Gastroesophageal sphincter (tissue), 4 donors: ENCODE data around the gene WDR90. TPM values are rescaled to one million over a fixed set of nuclear protein-coding genes. Genes with fewer than 3 reads are reported as not detected.
A peak's percentile ranks its signal among the peaks of the same experiment; 100 is the strongest.
"Not testable (repeated sequence)": the region's sequence is repeated elsewhere in the genome, so short reads cannot be mapped to it uniquely, and the experiment has no call there.

ENCODE experiments used
- ATAC-seq: fragments of 150-250 bp; one replicate; pipeline ENCODE4 v1.9.1; 2016; ENCODE audit warnings: mild to moderate bottlenecking, moderate library complexity
- H3K27ac ChIP-seq, 4 donors: fragments of 200-600 bp; sonication (generic) in 3 of 4; 1 replicate in 3 of 4; 2 replicates in 1 of 4; pipeline ENCODE4 v1.5.1; 2016 to 2019
- H3K27me3 ChIP-seq: fragments of 200-600 bp; sonication (generic); one replicate; pipeline ENCODE4 v1.5.1; 2019
- H3K36me3 ChIP-seq, 2 donors: fragments of 200-600 bp; sonication (generic); one replicate each; pipeline ENCODE4 v1.5.1; 2019; ENCODE audit warnings: control low read depth in 1 of 2
- H3K4me1 ChIP-seq, 3 donors: fragments of 200-600 bp; sonication (generic); 1 replicate in 2 of 3; 2 replicates in 1 of 3; pipeline ENCODE4 v1.5.1; 2016 to 2019; ENCODE audit warnings: control low read depth in 2 of 3
- H3K4me3 ChIP-seq, 2 donors: fragments of 200-600 bp; sonication (generic); one replicate each; pipeline ENCODE4 v1.5.1; 2019; ENCODE audit warnings: mild to moderate bottlenecking in 1 of 2, moderate library complexity in 1 of 2
- H3K9me3 ChIP-seq, 3 donors: fragments of 200-600 bp; sonication (generic); one replicate each; pipeline ENCODE4 v1.5.1; 2017 to 2019; ENCODE audit warnings: control low read depth in 2 of 3
- CTCF ChIP-seq, 4 experiments: fragments of 200-600 bp in 2 of 4; fragments of 450-650 bp in 2 of 4; sonication (generic) in 1 of 4; IDR thresholded peaks; one replicate each; pipeline ENCODE4 v1.5.1; 2017 to 2019; ENCODE audit warnings: antibody characterized with exemption in 4 of 4, mild to moderate bottlenecking in 2 of 4, moderate library complexity in 2 of 4
- EP300 ChIP-seq: sonication (generic); formaldehyde crosslinking; IDR thresholded peaks from one replicate; pipeline ENCODE4 v1.6.1; 2017; ENCODE audit warnings: antibody characterized with exemption, mild to moderate bottlenecking
- POLR2A ChIP-seq, 2 donors: fragments of 450-650 bp; IDR thresholded peaks; one replicate each; pipeline ENCODE4 v1.6.1; 2017; ENCODE audit warnings: antibody characterized with exemption in 2 of 2, mild to moderate bottlenecking in 2 of 2, moderate library complexity in 1 of 2
- POLR2AphosphoS5 ChIP-seq: sonication (generic); formaldehyde crosslinking; IDR thresholded peaks from one replicate; pipeline ENCODE4 v1.6.1; 2017; ENCODE audit warnings: antibody characterized with exemption
- WGBS, 2 donors: methylation state at CpG; one replicate each; pipeline ENCODE4 v1.1.5; 2018; ENCODE audit warnings: low coverage in 1 of 2; 5-methylcytosine and 5-hydroxymethylcytosine counted together
- total RNA-seq, 4 donors: library from RNA; depleted of rRNA; stranded (reverse); fragments of >200 nt; gene quantifications; one replicate each; pipeline ENCODE4 v1.1.0, GENCODE V29; 2016

Gene WDR90
- total RNA-seq, 4 donors from 2014 or later: 8.5 to 21.2 (median 16.8) TPM

- peaks cover 47% of the 10 kb centered on the region for H3K27me3 ChIP-seq
- not testable (repeated sequence) for H3K36me3 ChIP-seq, ATAC-seq, H3K4me3 ChIP-seq, H3K27ac ChIP-seq, H3K9me3 ChIP-seq
- WGBS, 2 donors: 33 to 43% methylated on average over 2 to 4 of the region's 13 CpGs
- TF ChIP-seq CTCF (IDR thresholded peaks at IDR 0.05): peak in 2 of 4 experiments; percentile 23 to 41
- peaks cover 0 to 58% (median 19%) of the 10 kb centered on the region in 3 donors for H3K4me1 ChIP-seq
Measured at GRCh38 chr16:712740-713250, 63.6 kb downstream of the WDR90 start.

- peaks cover 0 to 59% (median 19%) of the 10 kb centered on the region in 3 donors for H3K4me1 ChIP-seq
- TF ChIP-seq CTCF (IDR thresholded peaks at IDR 0.05): no peak
- TF ChIP-seq POLR2A (IDR thresholded peaks at IDR 0.05): no peak
- no peak for TF ChIP-seq EP300
- no peak for TF ChIP-seq POLR2AphosphoS5
- H3K9me3 ChIP-seq: no peaks in the 10 kb centered on the region
- 73% methylated on average over 6 of the region's 11 CpGs; no CpG with 5 or more reads in 1 of the 2 donors for WGBS, 2 donors
- peaks cover 0 to 6% of the 10 kb centered on the region in 2 donors for H3K36me3 ChIP-seq
- H3K27ac ChIP-seq: no peak overlapping the region
- ATAC-seq: no peak
- H3K27me3 ChIP-seq: peaks cover 34% of the 10 kb centered on the region
- H3K4me3 ChIP-seq: peak overlapping the region in 1 of 2 donors; percentile 79
Measured at GRCh38 chr16:714079-714478, 64.9 kb downstream of the WDR90 start.

- H3K4me3 ChIP-seq: peak within 1 kb of the TSS; percentile 73 to 79
- 0% methylated on average over 1 to 3 of the region's 108 CpGs for WGBS, 2 donors
- ATAC-seq: peak; percentile 94
- peaks cover 0 to 6% of the 10 kb centered on the region in 2 donors for H3K36me3 ChIP-seq
- peak within 1 kb of the TSS in 3 of 4 donors; percentile 64 to 80 (median 74) for H3K27ac ChIP-seq
- peaks cover 27% of the 10 kb centered on the region for H3K27me3 ChIP-seq
- peaks cover 0 to 61% (median 18%) of the 10 kb centered on the region in 3 donors for H3K4me1 ChIP-seq
- no peak for TF ChIP-seq POLR2AphosphoS5
- no peak for TF ChIP-seq CTCF (IDR thresholded peaks at IDR 0.05)
- TF ChIP-seq EP300: no peak
- TF ChIP-seq POLR2A (IDR thresholded peaks at IDR 0.05): no peak
- no peaks in the 10 kb centered on the region for H3K9me3 ChIP-seq
Measured at GRCh38 chr16:714558-715476, 65.7 kb downstream of the WDR90 start, which contains the start of gene METRN. Gene METRN (plus strand): TSS chr16:715118. CDS start chr16:715290, 172 bp downstream.

- Histone ChIP-seq H3K9me3 (no peaks in the 10 kb centered on the region), H3K27ac (peak overlapping the region in 3 of 4 donors; percentile 64 to 80 (median 74)), H3K4me1 (peaks cover 0 to 61% (median 23%) of the 10 kb centered on the region in 3 donors), H3K27me3 (peaks cover 18% of the 10 kb centered on the region), H3K36me3 (peaks cover 0 to 6% of the 10 kb centered on the region in 2 donors), H3K4me3 (peak overlapping the region; percentile 73 to 79)
- TF ChIP-seq CTCF (IDR thresholded peaks at IDR 0.05) (peak in 2 of 4 experiments; percentile 23 to 24), EP300 (no peak), POLR2AphosphoS5 (no peak)
- ATAC-seq: no peak
- WGBS, 2 donors: no CpG with 5 or more reads among the region's 74 CpGs
Measured at GRCh38 chr16:715477-716199, 66.5 kb downstream of the WDR90 start.
